ENCODE results near the gene BBS9.

BBS9 gene

GRCh38 chr7:33388332-33388731 is 259.0 kb downstream of the BBS9 start:
- no peak for DNase-seq

- DNase-seq: no peak
Measured at GRCh38 chr7:33392148-33392547, 262.8 kb downstream of the BBS9 start.

- DNase-seq: no peak
Measured at GRCh38 chr7:33393770-33394169, 264.4 kb downstream of the BBS9 start.

- no peak for DNase-seq
Measured at GRCh38 chr7:33395340-33395739, 266.0 kb downstream of the BBS9 start.

GRCh38 chr7:33399528-33400213 is 270.3 kb downstream of the BBS9 start:
- no peak for DNase-seq

GRCh38 chr7:33400214-33400538 is 270.8 kb downstream of the BBS9 start:
- DNase-seq: no peak

GRCh38 chr7:33410266-33410665 is 280.9 kb downstream of the BBS9 start:
- no peak for DNase-seq

GRCh38 chr7:33411020-33411419 is 281.7 kb downstream of the BBS9 start:
- no peak for DNase-seq

- DNase-seq: no peak
Measured at GRCh38 chr7:33412331-33412730, 283.0 kb downstream of the BBS9 start.

- no peak for DNase-seq
Measured at GRCh38 chr7:33418251-33418701, 288.9 kb downstream of the BBS9 start.

- no peak for DNase-seq
Measured at GRCh38 chr7:33420311-33420940, 291.1 kb downstream of the BBS9 start.

GRCh38 chr7:33421429-33421828 is 292.1 kb downstream of the BBS9 start:
- no peak for DNase-seq

GRCh38 chr7:33422141-33422540 is 292.8 kb downstream of the BBS9 start:
- no peak for DNase-seq

- no peak for DNase-seq
Measured at GRCh38 chr7:33422825-33423645, 293.7 kb downstream of the BBS9 start.

- DNase-seq: no peak
Measured at GRCh38 chr7:33423646-33424020, 294.3 kb downstream of the BBS9 start.

- DNase-seq: no peak
Measured at GRCh38 chr7:33425395-33425794, 296.0 kb downstream of the BBS9 start.

- no peak for DNase-seq
Measured at GRCh38 chr7:33425929-33426678, 296.7 kb downstream of the BBS9 start.

- DNase-seq: no peak
Measured at GRCh38 chr7:33428415-33428814, 299.1 kb downstream of the BBS9 start.

- no peak for DNase-seq
Measured at GRCh38 chr7:33431543-33431942, 302.2 kb downstream of the BBS9 start.

GRCh38 chr7:33432821-33433220 is 303.5 kb downstream of the BBS9 start:
- DNase-seq: no peak

- no peak for DNase-seq
Measured at GRCh38 chr7:33433357-33433756, 304.0 kb downstream of the BBS9 start.

- DNase-seq: no peak
Measured at GRCh38 chr7:33444511-33444910, 315.1 kb downstream of the BBS9 start.

GRCh38 chr7:33446551-33446950 is 317.2 kb downstream of the BBS9 start:
- DNase-seq: no peak
